Esophagus squamous epithelium (tissue), 4 donors: Measurements from ENCODE around the gene ST3GAL3.

ENCODE experiments used
- CTCF ChIP-seq, 6 experiments: fragments of 450-650 bp in 4 of 6; fragments of 200-600 bp in 2 of 6; sonication (generic) in 2 of 6; IDR thresholded peaks; one replicate each; pipeline ENCODE4 v1.5.1; 2016 to 2019; ENCODE audit warnings: antibody characterized with exemption in 6 of 6, mild to moderate bottlenecking in 4 of 6, moderate library complexity in 4 of 6
- POLR2A ChIP-seq, 4 donors: fragments of 450-650 bp; IDR thresholded peaks; one replicate each; pipeline ENCODE4 v1.6.1; 2017; ENCODE audit warnings: antibody characterized with exemption in 4 of 4, mild to moderate bottlenecking in 4 of 4, moderate library complexity in 3 of 4

- TF ChIP-seq CTCF (IDR thresholded peaks at IDR 0.05), result no peak
- TF ChIP-seq POLR2A (IDR thresholded peaks at IDR 0.05), result no peak
Measured at GRCh38 chr1:43769350-43769908, 62.1 kb downstream of the ST3GAL3 start.
